HS-27A (cell line): ENCODE measurements around the gene HS6ST1.

Experiments used
- DNase-seq: peaks from one replicate; pipeline ENCODE4 v3.0.0-alpha.2; 2012; ENCODE audit warnings: low read depth, missing footprints

The HS6ST1 gene, protein sequence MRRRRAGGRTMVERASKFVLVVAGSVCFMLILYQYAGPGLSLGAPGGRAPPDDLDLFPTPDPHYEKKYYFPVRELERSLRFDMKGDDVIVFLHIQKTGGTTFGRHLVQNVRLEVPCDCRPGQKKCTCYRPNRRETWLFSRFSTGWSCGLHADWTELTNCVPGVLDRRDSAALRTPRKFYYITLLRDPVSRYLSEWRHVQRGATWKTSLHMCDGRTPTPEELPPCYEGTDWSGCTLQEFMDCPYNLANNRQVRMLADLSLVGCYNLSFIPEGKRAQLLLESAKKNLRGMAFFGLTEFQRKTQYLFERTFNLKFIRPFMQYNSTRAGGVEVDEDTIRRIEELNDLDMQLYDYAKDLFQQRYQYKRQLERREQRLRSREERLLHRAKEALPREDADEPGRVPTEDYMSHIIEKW

DNA sequence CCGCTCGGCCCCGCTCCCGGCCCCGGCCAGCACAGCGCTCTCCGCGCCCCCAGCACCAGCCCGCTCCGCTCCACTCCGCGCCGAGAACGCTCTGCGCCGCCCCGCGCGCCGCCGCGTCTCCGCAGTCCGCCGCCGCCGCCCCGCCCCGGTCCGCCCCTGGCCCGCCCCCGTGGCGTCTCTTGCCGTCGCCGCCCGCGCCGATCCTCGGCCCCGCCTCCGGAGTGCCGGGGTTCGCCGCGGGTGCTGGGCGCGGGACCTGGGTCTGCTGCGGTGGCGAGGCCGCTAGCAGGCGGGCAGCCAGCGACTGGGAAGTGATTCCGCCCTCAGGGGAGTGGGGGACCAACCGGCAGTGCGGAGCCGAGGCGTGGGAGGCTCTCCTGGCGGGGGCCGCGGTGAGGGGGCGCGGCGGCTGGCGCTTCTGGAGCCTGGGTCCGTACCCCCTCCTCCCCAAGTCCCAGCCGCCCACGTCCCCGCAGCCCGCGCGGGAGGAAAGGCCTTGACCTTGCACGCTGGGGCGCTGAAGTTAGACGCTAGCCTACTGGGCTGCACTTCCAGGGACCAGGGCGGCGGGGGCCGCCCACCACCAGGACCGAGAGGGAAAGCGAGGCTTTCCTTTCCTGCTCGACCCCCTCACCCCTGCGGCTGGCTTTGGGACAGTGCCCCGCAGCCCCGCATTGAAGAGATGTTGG is at the start of gene HS6ST1:
Gene HS6ST1, minus strand, starts transcription at position 93 of the 689 bp plus-strand sequence. CDS start 305 bp downstream, outside the sequence.
- DNase-seq = peak; percentile 52

DNA sequence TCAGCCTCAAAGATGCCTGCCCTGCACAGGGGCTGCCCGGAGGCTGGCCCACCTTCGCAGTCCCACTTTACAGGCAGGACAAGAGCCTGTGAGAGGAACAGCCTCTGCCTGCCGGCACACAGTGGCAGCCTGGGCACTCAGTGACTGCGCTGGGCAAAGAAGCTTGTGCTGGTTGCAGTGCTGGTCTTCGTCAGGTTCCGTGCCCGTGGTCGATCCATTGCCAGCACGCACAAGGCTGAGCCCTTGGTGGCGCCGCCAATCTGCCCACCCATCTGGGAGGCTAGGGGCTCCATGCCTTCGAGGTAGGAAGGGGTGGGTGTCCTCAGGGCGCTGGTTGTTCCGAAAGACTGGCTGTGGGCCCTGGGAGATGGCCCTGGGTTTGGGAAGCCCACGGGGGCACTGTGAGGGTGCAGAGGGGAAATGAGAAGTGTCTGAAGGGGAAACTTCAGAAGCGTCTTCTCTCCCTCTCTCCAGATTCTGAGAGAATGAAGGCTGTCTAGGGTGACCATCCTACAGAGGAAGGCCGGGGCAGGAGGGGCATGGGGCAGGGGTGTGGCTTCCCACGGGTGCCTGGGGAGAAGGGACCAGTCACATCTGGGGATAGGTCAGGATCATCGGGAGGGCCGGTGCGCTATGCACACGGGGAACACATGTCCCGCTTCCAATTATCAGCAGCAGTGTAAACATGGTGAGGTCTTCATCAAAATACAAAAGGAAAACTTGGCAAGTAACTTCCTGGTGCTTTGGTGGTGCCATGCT is 49.1 kb upstream of the HS6ST1 start:
- DNase-seq = no peak

DNA sequence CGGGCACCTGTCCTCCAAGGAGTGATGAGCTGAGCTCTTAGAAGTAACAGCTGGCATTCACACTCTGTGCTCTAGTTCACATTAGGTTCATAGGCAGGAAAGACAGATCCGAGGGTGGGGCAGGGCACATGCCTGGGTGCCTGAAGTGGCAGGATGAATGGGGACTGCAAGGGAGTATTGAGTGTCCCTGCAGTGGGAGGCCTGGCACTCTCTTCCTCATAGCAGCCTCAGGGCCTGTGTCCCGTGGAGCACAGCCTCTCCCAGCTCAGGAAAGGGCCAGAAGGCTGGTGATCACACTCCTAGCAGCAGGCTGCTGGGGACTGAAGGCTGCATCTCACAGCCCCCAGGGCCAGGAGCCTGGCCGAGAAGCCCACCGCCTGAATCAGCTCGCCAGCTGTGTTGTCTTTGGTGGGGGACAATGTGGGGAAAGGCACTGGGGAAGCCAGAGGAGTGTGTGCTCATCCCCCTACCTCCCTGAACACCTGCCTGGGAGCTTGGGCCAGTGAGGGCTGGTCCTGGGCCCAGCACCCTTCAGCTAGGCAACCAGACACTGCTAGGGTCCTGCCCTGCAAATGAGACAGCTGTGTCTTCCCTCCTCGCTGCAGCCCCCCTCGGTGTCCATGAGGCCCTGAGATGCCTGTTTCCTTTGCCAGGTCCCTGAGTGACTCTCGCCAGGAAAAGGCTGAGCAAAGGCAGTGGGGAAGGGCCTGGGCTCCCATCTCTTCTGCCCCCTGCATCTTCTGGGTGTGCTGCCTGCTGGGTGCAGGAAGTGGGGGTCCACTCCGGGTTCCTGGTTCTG is 48.2 kb upstream of the HS6ST1 start:
- no peak for DNase-seq

DNA sequence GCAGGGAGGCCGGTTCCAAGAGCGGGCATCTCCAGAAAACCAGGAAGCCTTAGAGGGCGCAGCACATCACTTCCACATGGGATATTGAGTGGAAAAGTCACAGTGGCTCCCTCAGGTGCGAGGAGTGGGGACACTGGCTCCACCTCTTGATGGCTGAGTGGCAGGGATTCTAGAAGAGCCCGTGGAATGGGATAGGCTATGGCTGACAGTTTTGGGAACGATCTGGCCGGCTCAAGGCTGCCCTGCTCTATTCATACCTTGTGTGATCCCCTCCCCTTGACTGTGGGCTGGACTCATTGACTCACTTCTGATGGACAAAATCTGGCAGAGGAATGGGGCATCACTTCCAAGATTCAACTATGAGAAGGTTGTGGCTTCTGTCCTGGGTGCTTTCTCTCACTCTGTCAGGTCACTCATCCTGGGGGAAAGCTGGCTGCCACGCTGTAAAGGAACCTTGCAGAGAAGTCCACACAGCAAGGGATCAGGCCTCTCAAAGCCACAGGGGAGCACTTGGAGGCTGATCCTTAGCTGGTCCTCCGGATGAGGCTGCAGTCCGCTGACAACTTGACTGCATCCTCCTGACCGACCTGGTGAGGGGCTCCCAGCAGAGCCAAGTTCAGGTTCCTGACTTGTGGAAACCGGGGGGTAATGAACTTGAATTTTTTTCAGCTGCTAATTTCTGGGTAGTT is 46.7 kb upstream of the HS6ST1 start:
- DNase-seq = no peak

DNA sequence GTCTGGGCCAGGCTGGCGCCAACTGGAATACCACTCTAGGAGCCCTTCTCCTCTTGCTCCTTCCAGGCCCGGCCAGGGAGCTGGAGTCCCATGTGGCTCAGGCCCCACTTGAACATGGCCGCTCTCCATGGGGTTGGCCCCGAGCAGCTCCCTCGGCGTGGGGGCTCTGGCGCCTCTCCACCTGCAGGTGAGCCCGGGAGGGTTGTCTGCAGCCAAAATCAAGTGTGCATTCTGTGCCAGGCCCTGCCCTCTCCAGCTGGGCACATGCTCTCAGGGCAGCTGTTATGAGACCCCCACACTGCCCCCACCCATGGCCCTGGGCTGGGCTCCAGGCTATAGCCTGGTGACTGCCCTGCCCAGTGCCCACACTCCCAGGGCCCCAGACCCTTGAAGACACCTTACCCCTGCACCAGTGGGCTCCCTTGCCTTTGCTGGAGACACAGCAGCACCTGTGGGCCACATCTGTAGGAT is 45.8 kb upstream of the HS6ST1 start:
- DNase-seq = no peak

DNA sequence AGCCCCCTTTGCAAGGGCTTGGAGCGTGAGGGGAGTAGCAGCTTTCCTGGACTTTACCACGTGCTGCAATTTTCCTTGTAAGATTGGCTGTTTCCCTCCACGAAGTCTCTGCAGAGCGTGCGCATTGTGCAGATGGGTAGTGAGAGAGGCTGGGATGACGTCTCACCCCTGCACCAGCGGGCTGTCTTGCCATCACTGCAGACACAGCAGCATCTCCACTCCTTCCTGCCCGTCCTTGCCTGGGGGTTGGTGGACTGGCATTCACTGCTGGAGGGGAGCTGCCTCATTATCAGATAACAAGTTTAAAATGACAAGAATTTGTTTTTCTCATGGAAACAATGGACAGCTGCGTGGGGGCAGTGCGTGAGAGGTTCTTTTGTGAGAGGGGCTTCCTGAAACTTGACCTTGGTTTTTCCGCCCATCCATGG is 45.3 kb upstream of the HS6ST1 start:
- no peak for DNase-seq

DNA sequence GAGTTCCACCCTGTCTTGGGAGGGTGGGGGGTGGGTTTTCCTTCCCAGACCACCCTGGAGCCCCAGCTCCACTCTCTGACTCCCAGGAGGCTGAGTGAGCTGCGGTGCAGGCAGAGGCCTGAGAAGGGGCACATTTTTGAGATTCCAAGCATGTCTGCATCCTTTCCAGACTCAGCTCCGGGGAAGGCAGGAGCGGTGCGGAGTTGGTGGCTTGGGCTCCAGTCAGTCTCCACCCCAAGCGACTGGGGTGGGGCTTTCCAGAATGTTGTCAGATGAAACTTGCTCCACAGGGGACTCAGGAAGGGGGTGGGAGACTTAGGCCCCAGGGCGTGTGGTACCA is 44.2 kb upstream of the HS6ST1 start:
- DNase-seq = peak; percentile 99

DNA sequence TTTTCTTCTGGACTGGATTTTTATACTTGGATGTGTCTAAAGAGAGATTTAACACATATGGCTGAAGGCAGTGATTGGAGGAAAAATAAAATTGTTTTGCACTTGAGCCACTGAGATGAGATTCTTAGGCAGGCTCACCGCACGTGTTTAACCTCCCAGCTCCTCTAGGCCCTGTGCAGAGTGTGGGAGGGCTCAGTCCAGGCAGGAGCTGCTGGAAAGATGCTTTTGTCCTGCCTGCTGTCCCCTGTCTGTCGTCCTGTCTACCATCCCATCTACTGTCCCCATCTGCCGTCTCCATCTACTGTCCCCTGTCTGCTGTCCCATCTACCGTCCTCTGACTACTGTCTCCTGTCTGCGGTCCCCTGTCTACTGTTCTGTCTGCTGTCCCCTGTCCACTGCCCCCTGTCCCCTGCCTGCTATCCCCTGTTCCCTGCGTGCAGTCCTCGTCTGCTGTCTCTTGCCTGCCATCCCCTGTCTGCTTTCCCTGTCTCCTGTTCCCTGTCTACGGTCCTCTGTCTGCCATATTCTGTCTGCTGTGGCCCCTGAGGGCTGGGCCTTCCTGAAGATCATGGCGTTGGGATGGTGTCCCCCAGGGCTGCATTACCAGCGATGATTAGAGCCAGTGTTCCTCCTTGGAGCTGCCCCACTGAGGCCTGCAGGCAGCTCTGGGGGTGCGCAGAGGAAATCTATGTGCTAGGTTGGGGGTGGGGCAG is 43.7 kb upstream of the HS6ST1 start:
- DNase-seq = no peak

DNA sequence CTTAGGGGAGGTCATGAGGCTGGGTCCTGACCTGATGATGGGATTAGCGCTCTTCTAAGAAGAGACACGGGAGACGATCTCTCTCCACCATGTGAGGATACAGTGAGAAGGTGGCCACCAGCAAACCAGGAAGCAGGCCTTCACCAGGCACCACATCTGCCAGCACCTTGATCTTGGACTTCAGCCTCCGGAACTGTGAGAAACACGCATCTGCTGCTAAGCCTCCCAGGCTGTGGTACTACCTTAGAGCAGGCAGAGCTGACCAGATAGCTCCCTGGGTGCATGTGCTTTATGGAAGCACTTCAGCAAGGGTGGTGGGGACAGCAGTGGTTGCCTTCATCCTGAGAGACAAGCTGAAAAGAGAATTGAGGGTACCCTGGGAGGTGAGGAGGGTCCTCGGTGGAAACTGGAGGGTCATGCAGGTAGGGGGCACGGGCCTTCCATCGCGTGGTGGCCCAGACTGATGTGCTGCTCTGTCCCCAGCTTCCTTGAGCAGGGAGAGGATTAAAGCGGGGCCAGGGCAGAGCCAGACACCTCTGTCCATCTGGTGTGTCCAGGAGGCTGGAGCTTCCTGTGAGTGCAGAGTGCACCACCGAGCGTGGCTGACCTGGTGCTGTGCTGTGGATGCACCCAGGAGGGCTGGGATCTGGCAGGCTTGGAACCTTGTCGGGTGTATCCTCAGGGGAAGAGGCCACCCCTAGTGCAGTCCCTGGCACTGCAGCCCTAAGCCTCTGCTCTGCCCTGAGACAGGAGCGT is 42.9 kb upstream of the HS6ST1 start:
- DNase-seq = no peak

DNA sequence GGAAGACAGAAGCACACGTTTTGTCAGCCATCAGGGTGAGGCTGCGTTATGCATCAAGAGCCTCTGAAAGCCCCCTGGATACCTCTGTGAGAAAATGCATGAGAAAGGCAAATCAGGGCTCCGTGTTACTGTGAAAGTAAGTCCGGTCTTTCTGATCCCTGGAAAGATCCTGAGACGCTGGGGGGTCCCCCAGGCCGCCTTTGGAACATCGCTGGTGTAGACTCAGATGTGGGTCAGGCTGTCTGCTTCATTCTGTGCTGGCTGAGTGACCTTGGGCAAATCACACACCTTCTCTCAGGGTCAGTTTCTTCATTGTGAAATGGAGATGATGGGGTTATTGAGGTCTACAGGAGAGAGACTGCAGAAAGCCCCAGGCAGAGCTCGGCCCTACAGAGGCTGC is 42.0 kb upstream of the HS6ST1 start:
- no peak for DNase-seq

DNA sequence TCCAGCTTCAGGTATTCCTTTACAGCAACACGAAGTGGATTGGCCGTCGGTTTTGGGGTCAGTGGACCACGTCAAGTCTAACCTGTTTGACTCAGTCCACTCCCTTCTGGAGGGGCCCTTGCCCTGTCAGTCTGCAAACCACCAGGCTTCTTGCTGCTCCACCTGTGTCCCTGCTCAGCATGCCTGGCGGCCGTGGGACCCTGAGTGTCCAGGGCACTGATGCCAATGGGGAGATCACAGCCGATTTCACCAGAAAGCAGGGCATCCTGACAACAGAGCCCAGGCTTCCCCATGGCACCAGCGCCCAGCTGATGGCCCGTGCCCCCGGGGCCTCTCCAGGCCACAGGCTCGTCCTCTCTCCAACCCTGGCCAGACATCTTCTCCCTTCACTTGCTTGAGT is 41.2 kb upstream of the HS6ST1 start:
- no peak for DNase-seq

DNA sequence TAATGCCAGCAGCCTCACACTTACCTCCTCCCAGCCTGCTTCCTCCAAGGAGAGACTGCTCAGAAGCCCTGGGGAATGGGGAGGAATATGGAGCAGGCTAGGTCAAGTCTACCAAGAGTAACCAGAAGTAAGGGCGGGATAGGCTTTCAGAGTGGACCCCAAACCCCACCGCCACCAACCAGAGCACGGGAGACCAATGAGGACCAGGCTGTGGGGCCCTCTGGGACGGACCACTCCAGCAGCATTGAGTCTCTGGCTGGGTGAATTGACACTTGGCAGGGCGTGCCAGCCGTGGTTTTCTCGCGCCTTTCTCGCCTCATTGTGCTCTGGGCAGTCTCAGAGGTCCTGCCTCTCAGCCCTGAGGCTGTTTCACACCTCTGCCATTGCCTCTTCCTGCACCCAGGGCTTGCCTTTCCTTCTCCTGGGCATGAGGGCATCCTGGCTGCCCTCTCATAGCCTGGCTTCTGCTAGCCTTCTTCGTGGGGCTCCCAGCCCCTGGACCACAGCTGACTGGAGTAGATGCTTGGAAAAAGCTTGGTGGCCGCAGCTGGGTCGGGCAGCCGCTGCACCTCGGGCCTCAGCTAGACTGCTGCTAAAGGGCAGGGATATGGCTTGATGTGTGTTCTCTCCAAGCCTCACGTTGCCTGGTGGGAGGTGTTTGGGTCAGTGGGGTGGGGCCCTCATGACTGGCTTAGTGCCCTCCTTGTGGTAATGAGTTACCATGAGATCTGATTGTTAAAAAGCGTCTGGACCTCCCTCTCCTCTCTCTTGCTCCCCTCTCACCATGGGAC is 40.5 kb upstream of the HS6ST1 start:
- DNase-seq = no peak

DNA sequence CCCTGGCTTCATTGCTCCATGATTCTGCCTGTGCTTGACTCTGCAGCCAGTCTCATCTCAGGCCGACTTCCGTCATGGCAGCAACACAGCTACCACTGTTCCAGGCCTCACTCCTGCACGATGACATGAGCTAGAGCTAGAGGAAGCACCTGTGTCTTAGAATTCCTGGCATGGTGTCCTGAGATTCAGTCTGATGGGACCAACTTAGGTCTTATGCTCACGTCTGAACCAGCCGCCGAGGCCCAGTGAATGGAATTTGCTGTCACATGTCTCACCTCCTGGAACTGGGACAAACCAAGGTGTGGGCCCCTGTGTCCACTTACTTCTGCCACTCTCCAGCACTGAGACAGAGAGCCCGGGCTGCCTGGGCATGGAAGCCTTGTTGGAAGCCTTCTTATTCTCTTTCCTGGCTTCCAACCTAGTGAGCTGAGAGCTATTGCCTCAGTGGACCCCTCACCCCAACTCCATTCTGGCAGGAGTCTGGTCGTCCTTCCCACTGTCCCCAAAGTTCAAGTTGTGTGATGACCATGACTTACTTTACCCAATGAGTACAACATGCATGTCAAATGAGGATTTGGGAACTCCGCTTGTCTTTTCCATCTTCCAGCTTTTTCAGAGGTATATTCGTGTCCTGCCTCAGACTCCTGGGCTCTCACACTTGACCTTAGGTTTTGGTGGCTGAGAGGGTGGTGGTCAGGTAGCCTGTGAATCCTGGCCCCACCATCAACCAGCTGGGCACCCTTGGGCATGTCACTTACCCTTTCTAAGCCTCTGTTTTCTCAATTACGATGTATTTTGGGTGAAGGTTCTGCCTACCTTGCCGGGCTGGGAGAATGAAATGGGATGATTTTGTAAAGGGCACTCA is 39.1 kb upstream of the HS6ST1 start:
- no peak for DNase-seq

DNA sequence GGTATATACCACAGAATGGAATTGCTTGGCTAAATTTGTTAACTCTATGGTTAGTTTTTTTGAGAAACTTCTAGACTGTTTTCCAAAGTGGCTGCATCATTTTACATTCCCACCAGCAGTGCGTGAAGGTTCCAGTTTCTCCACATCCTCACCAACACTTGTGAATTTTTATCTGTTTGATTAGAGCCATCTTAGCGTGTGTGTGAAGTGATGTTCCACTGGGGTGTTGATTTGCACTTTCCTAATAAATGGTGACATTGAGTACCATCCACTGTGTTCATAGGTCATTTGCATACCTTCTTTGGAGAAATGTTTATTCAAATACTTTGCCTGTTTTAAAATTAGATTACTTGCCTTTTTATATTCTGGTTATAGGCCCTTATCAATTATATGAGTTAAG is 37.5 kb upstream of the HS6ST1 start:
- no peak for DNase-seq

DNA sequence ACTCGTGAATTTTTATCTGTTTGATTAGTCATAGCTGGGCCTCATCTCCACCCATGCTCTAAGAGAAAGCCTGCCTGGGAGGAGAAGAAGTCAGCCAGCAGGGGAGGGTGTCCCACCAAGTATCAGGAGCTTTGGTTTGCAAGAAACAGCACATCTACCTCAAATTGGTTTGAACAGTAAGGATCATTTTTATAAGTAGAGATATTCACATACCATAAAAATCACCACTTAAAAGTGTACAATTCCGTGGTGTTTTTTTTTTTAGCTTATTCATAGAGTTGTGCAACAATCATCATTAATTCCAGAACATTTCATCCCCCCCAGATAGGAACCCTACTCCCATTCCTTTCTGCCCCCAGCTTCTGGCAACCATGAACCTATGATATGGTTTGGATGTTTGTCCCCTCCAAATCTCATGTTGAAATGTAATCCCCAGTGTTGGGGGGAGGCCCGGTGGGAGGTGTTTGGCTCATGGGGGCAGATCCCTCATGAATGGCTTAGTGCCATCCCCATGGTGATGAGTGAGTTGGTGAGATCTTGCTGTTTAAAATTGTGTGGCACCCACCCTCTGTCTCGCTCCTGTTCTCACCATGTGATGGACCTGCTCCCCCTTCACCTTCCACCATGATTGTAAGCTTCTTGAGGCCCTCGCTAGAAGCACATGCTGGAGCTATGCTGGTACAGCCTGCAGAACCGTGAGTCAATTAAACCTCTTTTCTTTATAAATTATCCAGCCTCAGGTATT is 36.2 kb upstream of the HS6ST1 start:
- DNase-seq = peak; percentile 65

DNA sequence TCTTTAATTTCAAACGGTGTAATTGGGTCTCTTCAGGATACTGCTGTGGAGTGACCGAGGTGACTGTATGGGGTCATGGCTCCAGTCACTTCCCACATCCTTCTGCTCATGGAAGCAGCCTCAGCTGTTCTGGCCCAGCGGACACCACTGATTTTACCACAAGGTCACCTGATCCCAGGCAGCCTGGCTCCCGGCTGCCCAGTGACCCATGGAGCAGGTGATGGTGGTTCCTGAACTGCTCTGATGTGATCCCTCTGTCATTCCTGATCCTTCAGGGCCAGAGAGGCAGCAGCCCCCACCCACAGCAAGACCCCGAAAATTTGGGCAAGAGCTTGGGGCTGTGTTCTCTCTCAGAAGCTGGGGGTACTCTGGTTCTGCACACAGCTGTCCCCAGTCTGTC is 35.5 kb upstream of the HS6ST1 start:
- DNase-seq = no peak

DNA sequence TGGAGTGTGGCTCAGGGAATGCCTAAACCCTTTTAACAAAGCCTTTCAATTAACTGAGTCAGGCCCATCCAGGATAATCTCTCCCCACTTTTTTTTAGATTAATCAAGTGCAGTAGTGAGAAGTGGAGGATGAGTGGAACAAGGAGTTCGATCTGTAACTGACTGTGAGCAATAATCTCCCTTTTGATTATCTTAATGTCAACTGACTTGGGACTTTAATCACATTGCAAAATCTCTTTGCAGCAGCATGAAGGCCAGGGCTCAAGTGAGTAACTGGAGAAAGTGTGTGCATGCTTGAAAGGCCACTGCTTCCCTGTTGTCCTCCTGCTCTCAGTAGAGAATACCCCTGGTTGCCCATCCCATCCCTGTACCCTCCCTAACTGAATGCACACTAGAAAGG is 32.1 kb upstream of the HS6ST1 start:
- no peak for DNase-seq
